Right lobe of liver (tissue), 6 donors: Measurements from ENCODE around the gene GNG11. TPM values are rescaled to one million over a fixed set of nuclear protein-coding genes. Genes with fewer than 3 reads are reported as not detected.
A peak's percentile ranks its signal among the peaks of the same experiment; 100 is the strongest.

Source experiments
- ATAC-seq, 4 donors: fragments of 200-7000 bp; cut with Tn5 transposase; one replicate each; pipeline ENCODE4 v1.9.1; 2020; ENCODE audit warnings: mild to moderate bottlenecking in 4 of 4, moderate library complexity in 4 of 4
- DNase-seq, 3 donors: peaks; one replicate each; pipeline ENCODE4 v3.0.0-alpha.2; 2020
- H3K27ac ChIP-seq, 3 donors: fragments of 200-600 bp; one replicate each; pipeline ENCODE4 v1.8.0; 2022
- H3K27me3 ChIP-seq, 2 donors: fragments of 200-600 bp; one replicate each; pipeline ENCODE4 v1.8.0; 2022
- H3K36me3 ChIP-seq, 4 donors: fragments of 200-600 bp; sonication (generic) in 1 of 4; one replicate each; pipeline versions ENCODE4 v1.5.1 to v1.8.0; 2017 to 2022; ENCODE audit warnings: control low read depth in 1 of 4
- H3K4me1 ChIP-seq, 4 donors: fragments of 200-600 bp; sonication (generic) in 1 of 4; one replicate each; pipeline versions ENCODE4 v1.5.1 to v1.8.0; 2017 to 2022; ENCODE audit warnings: control low read depth in 1 of 4
- H3K4me3 ChIP-seq, 3 donors: fragments of 200-600 bp; one replicate each; pipeline ENCODE4 v1.8.0; 2022
- H3K9me3 ChIP-seq, 4 donors: fragments of 200-600 bp; sonication (generic) in 1 of 4; one replicate each; pipeline versions ENCODE4 v1.5.1 to v1.8.0; 2017 to 2022; ENCODE audit warnings: control low read depth in 1 of 4
- CTCF ChIP-seq, 4 donors: fragments of 200-600 bp in 3 of 4; fragments of 450-650 bp in 1 of 4; IDR thresholded peaks; one replicate each; pipeline versions ENCODE4 v1.5.1 to v1.8.0; 2016 to 2022; ENCODE audit warnings: antibody characterized with exemption in 4 of 4, mild to moderate bottlenecking in 2 of 4
- POLR2A ChIP-seq: fragments of 450-650 bp; IDR thresholded peaks from one replicate; pipeline ENCODE4 v1.6.1; 2017; ENCODE audit warnings: antibody characterized with exemption, mild to moderate bottlenecking
- WGBS: methylation state at CpG from one replicate; pipeline ENCODE4 v1.1.6; 2018; ENCODE audit warnings: low coverage, low lambda C conversion rate; ENCODE audit not compliant: insufficient coverage; ENCODE audit errors: missing lambda C conversion rate; 5-methylcytosine and 5-hydroxymethylcytosine counted together
- intact Hi-C, 2 donors: fragments of 100-400 bp; cut with DNase I; formaldehyde crosslinking; loops; one replicate each; pipeline versions ENCODE4 v1.11.2 to v1.14.1; 2022
- total RNA-seq, 6 experiments: library from RNA; depleted of rRNA in 2 of 6; stranded (reverse); fragments of >200 nt in 2 of 6; fragmentation: NEBNext Ultra II Directional in 3 of 6; extraction: Animal tissue kit (Norgen Biotek cat#: 25700) in 3 of 6; gene quantifications; one replicate each; pipeline versions ENCODE4 v1.1.0 to v1.2.4, GENCODE V29; 2016 to 2023
- donor health status: DM: no; HTN: yes; CAD: no.
- donor health status: DM: no; HTN: no; CAD: no.
- donor health status: DM: no; HTN: no; CAD: no.
- donor health status: DM: no; HTN: yes; CAD: no.
- donor health status: DM: no; HTN: yes; CAD: no.

The GNG11 gene
- total RNA-seq, 6 experiments from 2014 or later, result 0.86 to 6.1 (median 4.0) TPM

- DNase-seq (no peak), ATAC-seq (peak in 1 of 4 donors; percentile 24)
- intact Hi-C loops, result no loop called here
Observed at GRCh38 chr7:93894966-93895640, 26.4 kb upstream of the GNG11 start.

DNA sequence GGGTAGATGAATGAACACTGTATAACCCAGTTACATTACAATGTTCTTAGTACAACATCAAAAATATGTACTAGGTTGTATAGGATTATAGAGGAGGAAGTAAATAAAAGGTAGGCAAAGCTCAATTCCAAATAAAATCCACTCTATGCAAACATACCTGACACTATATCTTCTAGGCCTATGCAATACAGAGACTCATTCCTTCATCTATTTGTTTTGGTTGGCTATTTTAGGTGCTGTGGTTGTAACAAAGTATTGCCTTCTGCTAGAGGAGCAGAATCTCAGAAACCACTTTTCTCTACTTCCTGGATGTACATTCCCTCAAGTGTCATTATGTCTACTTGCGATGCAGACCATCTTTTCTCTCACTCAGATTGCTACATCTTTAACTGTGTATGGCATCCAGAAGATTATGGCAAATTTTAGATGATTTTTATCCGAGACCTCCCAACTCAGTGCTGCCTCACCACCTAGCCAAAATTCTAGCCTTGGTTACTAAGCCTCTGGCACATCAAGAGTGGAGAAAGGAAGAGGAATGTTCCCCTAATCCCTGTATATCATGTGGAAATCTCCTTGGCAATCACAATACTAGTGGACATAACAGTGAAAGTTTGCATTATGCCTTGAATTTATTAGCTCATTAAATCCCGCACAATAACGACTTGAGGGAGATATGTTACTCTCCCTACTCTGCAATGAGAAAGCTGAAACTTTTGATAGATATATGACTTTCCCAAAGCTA, 25.5 kb upstream of the GNG11 start:
- no peak overlapping the region for H3K4me3 ChIP-seq
- no peaks in the 10 kb centered on the region for H3K4me1 ChIP-seq
- DNase-seq (no peak), ATAC-seq (no peak)
- no peaks in the 10 kb centered on the region for H3K36me3 ChIP-seq
- TF ChIP-seq CTCF (IDR thresholded peaks at IDR 0.05) (no peak), POLR2A (no peak)
- intact Hi-C loops, result no loop called here
- no peak overlapping the region for H3K27ac ChIP-seq
- no peaks in the 10 kb centered on the region for H3K27me3 ChIP-seq
- WGBS, result 56% methylated on average over 4 of the region's 4 CpGs
- H3K9me3 ChIP-seq, result no peaks in the 10 kb centered on the region

More at GRCh38 chr7:93894966-93895640, 26.4 kb upstream of the GNG11 start:
- no peak overlapping the region for H3K27ac ChIP-seq
- H3K27me3 ChIP-seq, result no peaks in the 10 kb centered on the region
- H3K36me3 ChIP-seq, result no peaks in the 10 kb centered on the region
- no peak overlapping the region for H3K4me3 ChIP-seq
- no peaks in the 10 kb centered on the region for H3K9me3 ChIP-seq
- H3K4me1 ChIP-seq, result peaks cover 0 to 2% (median 0%) of the 10 kb centered on the region in 4 donors
- no peak for TF ChIP-seq POLR2A
- TF ChIP-seq CTCF (IDR thresholded peaks at IDR 0.05), result no peak
- 40% methylated on average over 3 of the region's 3 CpGs for WGBS

GRCh38 chr7:93897680-93898079, 23.9 kb upstream of the GNG11 start:
- Histone ChIP-seq H3K9me3 (no peaks in the 10 kb centered on the region), H3K27me3 (no peaks in the 10 kb centered on the region), H3K27ac (no peak overlapping the region), H3K4me3 (no peak overlapping the region), H3K4me1 (no peaks in the 10 kb centered on the region), H3K36me3 (no peaks in the 10 kb centered on the region)
- intact Hi-C loops, result no loop called here
- no peak for ATAC-seq
- TF ChIP-seq POLR2A, result no peak
- no peak for TF ChIP-seq CTCF (IDR thresholded peaks at IDR 0.05)
- DNase-seq, result no peak
- 31% methylated on average over 2 of the region's 2 CpGs for WGBS

GRCh38 chr7:93902777-93903423, 18.6 kb upstream of the GNG11 start:
- H3K27me3 ChIP-seq, result no peaks in the 10 kb centered on the region
- DNase-seq (no peak), ATAC-seq (peak; percentile 50 to 69 (median 66))
- H3K9me3 ChIP-seq, result no peaks in the 10 kb centered on the region
- H3K36me3 ChIP-seq, result no peaks in the 10 kb centered on the region
- 73% methylated on average over 1 of the region's 1 CpG for WGBS
- no peaks in the 10 kb centered on the region for H3K4me1 ChIP-seq
- intact Hi-C loops, result no loop called here
- H3K4me3 ChIP-seq, result no peak overlapping the region
- no peak for TF ChIP-seq POLR2A
- TF ChIP-seq CTCF (IDR thresholded peaks at IDR 0.05), result peak; percentile 36 to 74 (median 64)
- no peak overlapping the region for H3K27ac ChIP-seq
